Liver (tissue), 9 donors: ENCODE measurements around the gene CEP68. TPM values are rescaled to one million over a fixed set of nuclear protein-coding genes. Genes with fewer than 3 reads are reported as not detected.

Experiments
- DNase-seq: peaks from one replicate; pipeline ENCODE4 v3.0.0-alpha.2; 2017; ENCODE audit warnings: low spot score
- H3K27ac ChIP-seq, 2 donors: one replicate each; pipeline ENCODE4 v1.7.0; 2013; ENCODE audit warnings: inconsistent platforms in 2 of 2, low read length in 2 of 2, control low read depth in 1 of 2, low read depth in 1 of 2, mild to moderate bottlenecking in 1 of 2
- H3K27me3 ChIP-seq, 4 donors: one replicate each; pipeline versions ENCODE4 v1.6.1 to v1.7.0; 2013; ENCODE audit warnings: low read length in 3 of 4, inconsistent platforms in 1 of 4, mild to moderate bottlenecking in 1 of 4, moderate library complexity in 1 of 4; ENCODE audit not compliant: control insufficient read depth in 4 of 4, insufficient read depth in 4 of 4
- H3K36me3 ChIP-seq, 4 donors: one replicate each; pipeline versions ENCODE4 v1.6.1 to v1.7.0; 2013; ENCODE audit warnings: low read length in 3 of 4, mild to moderate bottlenecking in 3 of 4, low read depth in 1 of 4, moderate library complexity in 1 of 4; ENCODE audit not compliant: control insufficient read depth in 4 of 4, insufficient read depth in 3 of 4
- H3K4me1 ChIP-seq, 4 donors: one replicate each; pipeline versions ENCODE4 v1.6.1 to v1.7.0; 2013; ENCODE audit warnings: low read length in 3 of 4, mild to moderate bottlenecking in 3 of 4, moderate library complexity in 1 of 4; ENCODE audit not compliant: control insufficient read depth in 4 of 4, insufficient read depth in 4 of 4
- H3K4me3 ChIP-seq, 3 donors: one replicate each; pipeline versions ENCODE4 v1.6.1 to v1.7.0; 2013; ENCODE audit warnings: low read length in 3 of 3, control low read depth in 1 of 3, low read depth in 1 of 3, mild to moderate bottlenecking in 1 of 3
- H3K9ac ChIP-seq, 2 donors: one replicate each; pipeline ENCODE4 v1.7.0; 2013; ENCODE audit warnings: low read length in 2 of 2, mild to moderate bottlenecking in 2 of 2, moderate library complexity in 2 of 2, control low read depth in 1 of 2, low read depth in 1 of 2
- H3K9me3 ChIP-seq, 4 donors: one replicate each; pipeline versions ENCODE4 v1.6.1 to v1.7.0; 2013; ENCODE audit warnings: low read length in 3 of 4; ENCODE audit not compliant: control insufficient read depth in 4 of 4
- ATF3 ChIP-seq: IDR thresholded peaks from 2 replicates; pipeline ENCODE4 v1.6.1; 2016; ENCODE audit warnings: antibody characterized with exemption
- CTCF ChIP-seq: fragments of 150-350 bp; IDR thresholded peaks from 2 replicates; pipeline ENCODE4 v1.5.1; 2017; ENCODE audit warnings: improper control_type of control experiment, low read depth, low read length; ENCODE audit not compliant: missing input control
- EGR1 ChIP-seq, 2 donors: IDR thresholded peaks; 2 replicates each; pipeline ENCODE4 v1.6.1; 2016 to 2018; ENCODE audit warnings: antibody characterized with exemption in 2 of 2, low read depth in 2 of 2
- FOXA2 ChIP-seq: IDR thresholded peaks from 2 replicates; pipeline ENCODE4 v1.6.1; 2016; ENCODE audit warnings: antibody characterized with exemption
- GABPA ChIP-seq, 2 donors: IDR thresholded peaks in 1 of 2; conservative IDR thresholded peaks in 1 of 2; 2 replicates each; pipeline ENCODE4 v1.6.1; 2016; ENCODE audit warnings: antibody characterized with exemption in 2 of 2, mild to moderate bottlenecking in 1 of 2, moderate library complexity in 1 of 2
- JUND ChIP-seq, 2 donors: IDR thresholded peaks; 2 replicates each; pipeline ENCODE4 v1.6.1; 2016; ENCODE audit warnings: antibody characterized with exemption in 2 of 2
- MAX ChIP-seq: IDR thresholded peaks from 2 replicates; pipeline ENCODE4 v1.6.1; 2016; ENCODE audit warnings: antibody characterized with exemption
- NR2F2 ChIP-seq: IDR thresholded peaks from 2 replicates; pipeline ENCODE4 v1.6.1; 2016; ENCODE audit warnings: antibody characterized with exemption
- RAD21 ChIP-seq, 2 donors: IDR thresholded peaks; 2 replicates each; pipeline ENCODE4 v1.6.1; 2016; ENCODE audit warnings: antibody characterized with exemption in 2 of 2, mild to moderate bottlenecking in 2 of 2
- REST ChIP-seq: IDR thresholded peaks from 2 replicates; pipeline ENCODE4 v1.6.1; 2016; ENCODE audit warnings: antibody characterized with exemption, mild to moderate bottlenecking
- RXRA ChIP-seq, 2 donors: IDR thresholded peaks; 2 replicates each; pipeline ENCODE4 v1.6.1; 2017 to 2018; ENCODE audit warnings: antibody characterized with exemption in 2 of 2, mild to moderate bottlenecking in 1 of 2
- SP1 ChIP-seq: IDR thresholded peaks from 2 replicates; pipeline ENCODE4 v1.6.1; 2018; ENCODE audit warnings: antibody characterized with exemption, mild to moderate bottlenecking
- YY1 ChIP-seq: IDR thresholded peaks from 2 replicates; pipeline ENCODE4 v1.6.1; 2016; ENCODE audit warnings: antibody characterized with exemption, mild to moderate bottlenecking
- ZBTB33 ChIP-seq: IDR thresholded peaks from 2 replicates; pipeline ENCODE4 v1.6.1; 2016; ENCODE audit warnings: antibody characterized with exemption
- WGBS: extraction: QIAGEN DNeasy Blood & Tissue Kit; methylation state at CpG from one replicate; pipeline ENCODE4 v1.1.7; 2013; 5-methylcytosine and 5-hydroxymethylcytosine counted together
- polyA plus RNA-seq, 2 donors: library from polyadenylated mRNA; stranded (reverse) in 1 of 2; unstranded in 1 of 2; fragments of 200-250 nt in 1 of 2; fragments of >200 nt in 1 of 2; fragmentation: Nextera tagmentation in 1 of 2; extraction: Ambion mirVana in 1 of 2; gene quantifications; one replicate each; pipeline versions ENCODE4 v1.2.1 to v1.2.3, GENCODE V29; 2013 to 2015
- total RNA-seq, 2 donors: library from RNA; depleted of rRNA; stranded (reverse); fragments of >200 nt; gene quantifications; one replicate each; pipeline ENCODE4 v1.2.3, GENCODE V29; 2014
- donor health status: healthy.
- donor health status: healthy.
- donor health status: healthy.
- donor health status: healthy.
- donor health status: healthy.

CEP68 gene
- 1 to 10 TPM; 2.5 to 5.8 TPM for total RNA-seq
- 1 to 10 TPM; 2.1 to 5.8 TPM for polyA plus RNA-seq

GRCh38 chr2:65056215-65057053, at the start of gene CEP68:
Gene CEP68 (plus strand): TSS chr2:65056416. CDS start chr2:65069445, 13,029 bp downstream.
- DNase-seq = peak; percentile 97
- Histone ChIP-seq H3K27ac (peak within 1 kb of the TSS; percentile 49 to 78), H3K4me3 (peak within 1 kb of the TSS; percentile 67 to 92 (median 76)), H3K9me3 (no peaks in the 10 kb centered on the region), H3K27me3 (no peaks in the 10 kb centered on the region), H3K4me1 (peaks cover 2 to 16% (median 10%) of the 10 kb centered on the region in 4 donors), H3K9ac (peak within 1 kb of the TSS; percentile 7 to 46), H3K36me3 (no peaks in the 10 kb centered on the region)
- WGBS = under 1% methylated on average over 99 of the region's 99 CpGs
- no peak for TF ChIP-seq CTCF
- no peak for TF ChIP-seq EGR1 (IDR thresholded peaks at IDR 0.05; ENCODE audit: low read depth in 2 of 2)
- no peak for TF ChIP-seq MAX
- peak; percentile 96 for TF ChIP-seq SP1
- TF ChIP-seq RXRA (IDR thresholded peaks at IDR 0.05) = no peak
- TF ChIP-seq YY1 = peak; percentile 76
- peak; percentile 18 for TF ChIP-seq REST

GRCh38 chr2:65013776-65014175, 42.4 kb upstream of the CEP68 start:
- H3K36me3 ChIP-seq = peaks cover 0 to 16% (median 8%) of the 10 kb centered on the region in 4 donors
- H3K27me3 ChIP-seq = no peaks in the 10 kb centered on the region
- no peak overlapping the region for H3K9ac ChIP-seq
- no peaks in the 10 kb centered on the region for H3K4me1 ChIP-seq
- DNase-seq = no peak
- no peaks in the 10 kb centered on the region for H3K9me3 ChIP-seq
- WGBS = 95% methylated on average over 1 of the region's 1 CpG
- H3K27ac ChIP-seq = no peak overlapping the region
- TF ChIP-seq ZBTB33 (no peak), JUND (IDR thresholded peaks at IDR 0.05) (no peak), GABPA (IDR thresholded peaks at IDR 0.05 in 1 of 2, conservative IDR thresholded peaks at IDR 0.05 in 1 of 2) (no peak), EGR1 (IDR thresholded peaks at IDR 0.05; ENCODE audit: low read depth in 2 of 2) (no peak), CTCF (no peak), MAX (no peak), YY1 (no peak), ATF3 (no peak), REST (no peak), NR2F2 (no peak), FOXA2 (no peak), RAD21 (IDR thresholded peaks at IDR 0.05) (no peak)
- H3K4me3 ChIP-seq = no peak overlapping the region
